Stimulated activated CD4-positive, alpha-beta T cell treated with anti-CD3 and anti-CD28 coated beads, TNF-alpha, amount 100 ng/mL, for 48 hours (primary cell): ENCODE measurements around the gene MALT1.
"Not testable (repeated sequence)": the region's sequence is repeated elsewhere in the genome, so short reads cannot be mapped to it uniquely, and the experiment has no call there.

ENCODE experiments used
- DNase-seq, 3 donors: peaks; one replicate each; pipeline ENCODE4 v3.0.0-alpha.2; 2020; ENCODE audit warnings: low read depth in 3 of 3

The MALT1 gene

DNA sequence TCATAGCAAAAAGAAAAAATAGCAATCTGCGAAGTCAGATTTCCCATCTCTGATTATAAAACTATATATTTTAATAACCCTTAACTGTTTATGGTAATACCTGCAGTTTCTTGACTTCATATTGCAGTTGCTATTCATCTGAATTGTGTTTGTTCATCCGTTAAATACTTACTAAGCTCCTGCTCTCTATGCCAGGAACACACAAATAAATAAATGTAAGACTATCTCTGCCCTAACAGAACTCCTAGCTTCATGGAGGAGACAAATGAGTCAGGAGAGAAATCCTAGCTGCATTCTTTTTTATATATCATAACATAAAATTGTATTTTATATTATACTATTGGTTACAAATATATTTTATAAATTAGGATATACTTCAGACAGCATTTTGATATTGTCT lies 61.2 kb downstream of the MALT1 start:
- no peak for DNase-seq

DNA sequence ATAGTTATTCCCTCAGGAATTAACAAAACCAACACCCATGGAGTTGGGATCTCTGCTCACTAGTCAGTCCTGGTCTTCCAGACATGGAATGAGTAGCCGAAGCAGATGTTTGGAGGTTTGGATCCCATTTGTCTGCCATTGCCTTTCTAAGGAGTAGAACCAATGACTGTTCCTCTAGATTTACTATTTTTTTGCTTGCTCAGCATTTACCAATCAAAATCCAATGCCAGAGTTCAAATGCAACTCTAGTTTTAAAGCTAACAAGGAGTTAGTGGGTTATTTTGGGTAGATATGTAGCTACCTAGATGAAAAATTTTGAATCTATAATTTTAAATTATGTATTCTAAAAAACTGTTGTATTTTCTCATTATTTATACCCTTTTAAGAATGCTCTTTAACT lies 62.6 kb downstream of the MALT1 start:
- no peak for DNase-seq

DNA sequence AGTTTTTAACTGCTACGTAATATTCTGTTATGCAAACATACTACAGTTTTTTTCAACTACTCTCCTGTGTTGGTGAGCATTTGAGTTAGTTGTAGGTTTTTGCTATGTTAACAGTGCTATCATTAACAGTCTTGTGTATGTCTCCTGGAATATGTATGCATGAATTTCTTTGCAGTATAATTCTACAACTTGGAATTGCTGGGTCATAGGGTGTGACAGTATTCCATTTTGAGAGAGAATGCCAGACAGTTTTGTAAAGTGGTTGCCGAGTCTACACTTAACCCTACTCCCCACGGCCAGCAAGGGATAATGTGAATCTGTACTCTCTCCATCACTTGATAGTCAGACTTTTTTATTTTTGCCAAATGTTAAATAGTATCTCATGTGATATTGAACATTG lies 67.1 kb downstream of the MALT1 start:
- no peak for DNase-seq

DNA sequence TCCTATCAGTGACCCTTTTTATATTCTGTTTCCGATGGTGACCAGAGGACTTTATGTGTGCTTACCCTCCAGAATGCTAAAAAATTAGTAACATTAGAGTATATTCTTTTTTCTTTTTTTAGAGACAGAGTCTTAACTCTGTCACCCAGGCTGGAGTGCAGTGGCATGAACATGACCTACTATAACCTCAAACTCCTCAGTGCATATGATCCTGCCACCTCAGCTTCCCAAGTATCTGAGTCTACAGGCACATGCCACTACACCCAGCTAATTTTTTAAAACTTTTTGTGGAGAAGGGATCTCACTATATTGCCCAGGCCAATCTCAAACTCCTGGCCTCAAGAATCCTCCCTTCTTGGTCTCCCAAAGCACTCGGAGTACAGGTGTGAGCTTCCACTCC lies 74.6 kb downstream of the MALT1 start:
- DNase-seq: no peak

DNA sequence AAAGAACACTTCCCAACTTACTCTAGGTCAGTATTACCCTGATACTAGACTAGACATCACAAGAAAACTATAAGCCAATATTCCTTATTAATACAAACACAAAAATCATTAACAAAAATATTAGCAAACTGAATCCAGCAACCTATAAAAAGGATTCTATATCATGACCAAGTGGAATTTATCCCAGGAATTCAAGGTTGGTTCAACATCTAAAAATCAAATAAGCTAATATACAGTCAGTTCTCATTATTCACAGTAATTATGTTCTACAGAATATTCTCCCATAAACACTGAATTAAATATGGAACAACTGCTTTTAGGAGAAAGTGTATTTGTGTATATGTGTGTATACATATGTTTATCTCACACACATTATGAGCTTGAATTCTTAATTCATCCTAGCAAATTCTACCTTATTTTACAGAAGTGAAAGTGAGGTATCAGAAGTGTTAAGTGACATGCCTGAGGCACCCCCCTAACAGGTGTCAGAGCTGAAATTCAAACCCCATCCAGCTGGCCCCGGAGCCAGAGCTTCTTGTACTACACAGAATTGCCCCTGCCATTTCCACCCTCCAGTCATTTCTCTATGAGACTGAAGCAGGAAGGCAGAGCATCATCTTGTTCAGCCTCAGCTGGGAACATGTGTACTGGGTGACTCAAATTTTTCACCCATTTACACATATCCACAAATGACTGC lies 77.8 kb downstream of the MALT1 start:
- DNase-seq: no peak

DNA sequence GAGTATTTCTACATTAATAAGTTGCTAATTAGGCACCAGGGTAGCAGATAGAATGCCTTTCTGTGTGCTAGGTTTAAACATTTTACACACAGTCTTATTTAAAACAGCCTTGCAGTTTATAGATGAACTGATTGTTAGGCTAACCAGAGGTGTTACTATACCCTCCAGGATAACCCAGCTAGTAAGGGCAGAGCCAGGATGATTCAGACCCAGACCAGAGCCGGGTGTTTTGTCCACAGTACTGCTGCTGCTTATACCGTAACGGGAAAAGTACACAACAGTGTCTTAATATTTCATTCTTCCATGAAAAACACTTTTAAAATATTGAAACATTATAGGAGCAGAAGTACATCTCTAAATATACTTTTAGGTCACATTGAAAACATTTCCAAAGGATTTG lies 82.7 kb downstream of the MALT1 start:
- DNase-seq: no peak

DNA sequence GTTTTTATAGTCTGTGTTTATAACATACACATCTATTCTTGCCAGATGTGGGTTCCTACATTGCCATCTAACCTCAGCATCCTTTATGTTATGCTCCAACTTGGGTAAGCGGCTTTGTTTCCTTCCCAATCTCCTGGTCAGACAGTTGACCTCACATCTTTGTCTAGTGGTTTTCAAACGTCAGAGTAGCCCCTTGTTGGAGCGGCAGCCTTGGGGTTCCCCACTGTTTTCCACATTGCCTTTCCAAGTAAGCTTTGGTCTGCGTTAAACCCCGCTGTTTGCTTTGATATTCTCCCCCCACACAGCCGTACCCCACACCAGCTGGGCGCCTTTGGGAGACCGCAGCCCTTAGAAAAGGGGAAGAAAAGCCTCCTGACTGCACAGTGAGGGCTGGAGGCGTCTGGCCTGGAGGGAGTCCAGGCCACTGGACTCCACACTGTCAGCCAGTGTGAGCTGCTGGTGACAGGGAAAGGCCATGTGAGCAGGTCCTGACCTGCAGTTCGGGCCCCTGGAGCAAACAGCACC lies 83.3 kb downstream of the MALT1 start:
- DNase-seq: no peak

DNA sequence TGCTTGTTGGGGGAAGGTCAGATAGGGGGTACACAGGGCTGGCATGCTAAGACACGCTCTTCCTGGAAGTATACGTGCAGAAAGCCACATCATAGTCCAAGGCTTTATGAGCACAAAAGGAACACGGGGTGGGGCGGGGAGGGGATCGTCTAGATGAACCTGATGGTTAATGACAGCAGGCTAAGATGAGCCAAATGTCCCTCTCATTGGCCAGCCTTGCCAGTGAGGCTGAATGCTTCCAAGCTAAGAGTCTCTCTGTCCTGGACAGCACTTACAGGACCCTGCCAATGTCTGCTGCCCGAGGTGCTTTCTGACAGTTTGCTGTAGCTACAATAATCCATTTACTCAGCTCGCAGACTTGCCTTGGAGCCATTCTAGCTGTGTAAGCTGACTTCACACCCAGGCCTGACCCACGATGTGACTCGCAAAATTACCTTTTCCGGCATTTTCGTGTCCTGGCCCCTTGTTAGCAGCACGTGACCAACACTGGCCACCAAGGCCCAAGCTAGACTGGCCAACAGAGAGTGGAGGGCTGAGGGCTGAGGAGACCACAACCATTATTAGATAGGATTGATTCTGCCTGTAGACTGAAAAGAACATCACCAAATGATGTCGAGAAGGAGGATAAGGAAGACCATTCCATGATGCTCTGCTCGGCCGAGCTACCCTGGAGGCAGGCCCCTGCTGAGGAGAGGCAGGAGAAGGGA lies 84.2 kb downstream of the MALT1 start:
- no peak for DNase-seq

DNA sequence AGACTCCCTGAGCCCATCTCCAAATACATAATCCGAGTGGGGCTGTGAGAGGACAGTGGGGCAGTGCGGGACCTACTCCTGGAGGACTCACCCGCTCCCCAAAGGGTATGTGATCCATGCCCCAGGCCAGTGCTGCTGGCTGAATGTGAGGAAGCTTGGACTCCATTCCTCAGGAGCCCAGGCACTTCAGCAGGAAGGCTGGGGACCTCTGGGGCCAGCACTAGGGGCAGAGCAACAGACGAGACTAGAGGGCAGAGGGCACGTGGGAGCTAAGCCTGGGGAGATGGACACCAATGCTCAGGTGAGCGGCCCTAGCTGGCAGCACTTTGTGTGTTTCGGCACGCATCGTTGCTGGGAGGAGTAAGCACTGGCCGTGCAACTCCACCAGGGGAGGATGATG lies 84.9 kb downstream of the MALT1 start:
- DNase-seq: no peak

DNA sequence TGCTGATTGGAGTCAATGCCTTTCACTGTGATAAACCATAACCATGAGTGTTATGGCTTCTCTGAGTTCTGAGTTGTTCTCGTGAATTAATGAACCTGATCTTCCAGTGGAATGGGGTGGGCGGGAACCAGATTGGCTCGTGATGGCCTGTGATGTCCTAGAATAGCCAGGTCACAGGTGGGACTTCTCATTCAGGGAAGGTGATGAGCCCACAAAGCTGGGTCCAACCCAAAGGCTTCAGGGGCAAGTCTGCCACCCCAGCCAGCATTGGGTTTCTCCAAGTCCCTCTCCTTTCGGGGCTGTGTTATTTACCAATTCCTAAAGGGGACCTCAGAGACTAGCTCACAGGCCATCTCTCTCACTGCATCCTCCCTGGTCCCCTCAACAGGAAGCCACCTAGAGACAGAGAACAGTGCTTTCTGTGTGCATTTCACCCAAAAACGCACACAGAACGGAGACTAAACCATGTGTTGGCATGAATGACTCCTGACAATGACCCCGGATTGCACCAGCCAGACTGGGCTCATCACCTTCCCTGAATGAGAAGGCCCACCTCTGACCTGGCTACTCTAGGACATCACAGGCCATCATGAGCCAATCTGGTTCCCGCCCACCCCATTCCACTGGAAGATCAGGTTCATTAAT lies 85.5 kb downstream of the MALT1 start:
- DNase-seq: no peak

DNA sequence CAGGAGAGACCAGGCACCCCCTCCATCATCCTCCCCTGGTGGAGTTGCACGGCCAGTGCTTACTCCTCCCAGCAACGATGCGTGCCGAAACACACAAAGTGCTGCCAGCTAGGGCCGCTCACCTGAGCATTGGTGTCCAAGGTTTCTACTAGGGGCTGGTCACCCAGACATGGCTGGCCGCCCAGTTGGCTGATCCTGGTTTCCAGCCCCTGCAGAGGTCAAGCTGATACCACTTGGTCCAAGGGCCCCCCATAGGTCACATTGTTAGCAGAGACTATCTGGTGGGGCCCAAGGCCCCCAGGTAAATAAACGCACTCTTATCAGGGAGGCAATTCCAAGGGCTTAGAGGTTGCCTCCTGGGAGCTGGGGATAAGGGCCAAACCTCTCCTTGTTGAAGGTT lies 86.1 kb downstream of the MALT1 start:
- DNase-seq: not testable (repeated sequence)

DNA sequence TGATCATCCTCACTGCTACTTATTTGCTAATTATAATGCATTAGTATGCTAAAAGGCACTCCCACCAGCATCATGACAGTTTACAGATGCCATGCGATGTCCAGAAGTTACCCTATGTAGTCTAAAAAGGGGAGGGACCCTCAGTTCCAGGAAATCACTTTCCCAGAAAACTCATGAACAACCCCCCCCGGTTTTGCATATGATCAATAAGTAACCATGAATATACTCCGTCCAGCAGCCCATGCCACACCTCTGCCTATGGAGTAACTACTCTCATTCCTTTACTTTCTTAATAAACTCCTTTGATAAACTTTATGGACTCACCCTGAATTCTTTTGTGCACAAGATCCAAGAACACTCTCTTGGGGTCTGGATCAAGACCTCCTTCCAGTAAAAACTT lies 86.8 kb downstream of the MALT1 start:
- no peak for DNase-seq

DNA sequence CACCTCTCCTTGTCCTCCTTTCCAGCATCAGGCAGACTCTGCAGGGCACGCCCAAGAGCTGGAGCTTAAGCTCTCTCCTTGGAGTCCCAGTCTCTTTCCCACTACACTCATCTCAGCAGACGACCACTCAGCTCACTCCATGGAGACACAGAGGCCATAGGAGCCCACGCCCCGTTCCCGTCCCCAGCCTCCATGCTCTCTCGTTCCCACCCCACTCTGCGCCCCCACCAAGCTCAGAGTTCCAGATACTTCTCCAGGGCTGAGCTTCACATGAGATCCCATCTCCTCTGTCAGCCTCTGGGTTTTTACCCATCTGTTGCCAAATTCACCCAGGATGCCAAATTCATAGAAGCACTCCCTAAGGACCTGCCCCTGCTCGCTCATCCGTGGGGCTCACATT lies 87.3 kb downstream of the MALT1 start:
- no peak for DNase-seq

DNA sequence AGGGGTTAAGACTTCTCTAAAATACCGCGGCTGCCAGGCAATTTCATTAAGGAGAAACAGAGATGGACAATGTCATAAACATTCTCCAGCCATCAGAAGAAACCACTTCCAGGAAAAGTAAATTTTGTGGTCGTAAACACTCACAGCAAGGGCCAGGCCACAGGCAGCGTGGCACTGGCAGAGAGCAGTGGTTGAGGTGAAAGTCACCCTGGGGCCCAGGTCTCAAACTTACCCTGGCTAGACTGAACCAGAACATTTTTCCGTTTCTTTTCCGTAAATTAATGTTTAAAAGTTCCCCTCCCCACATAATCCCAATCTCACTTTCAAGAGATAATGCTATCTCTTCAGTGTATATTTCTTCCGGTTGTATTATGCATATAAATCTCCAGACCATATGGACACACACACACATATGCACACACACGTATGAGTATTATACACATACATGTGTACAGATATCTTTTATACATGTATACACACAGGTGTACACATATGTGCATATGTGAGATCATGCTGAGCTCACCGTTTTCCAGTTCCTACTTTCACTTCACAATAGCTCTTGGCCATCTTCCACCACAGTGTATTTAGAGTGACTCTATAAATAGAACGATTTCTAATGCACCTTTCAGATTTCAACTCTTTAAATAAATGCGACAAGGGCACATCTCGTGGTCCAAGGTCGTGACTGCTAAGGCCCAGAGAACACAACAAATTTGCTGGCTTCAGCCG lies 90.1 kb downstream of the MALT1 start:
- no peak for DNase-seq

DNA sequence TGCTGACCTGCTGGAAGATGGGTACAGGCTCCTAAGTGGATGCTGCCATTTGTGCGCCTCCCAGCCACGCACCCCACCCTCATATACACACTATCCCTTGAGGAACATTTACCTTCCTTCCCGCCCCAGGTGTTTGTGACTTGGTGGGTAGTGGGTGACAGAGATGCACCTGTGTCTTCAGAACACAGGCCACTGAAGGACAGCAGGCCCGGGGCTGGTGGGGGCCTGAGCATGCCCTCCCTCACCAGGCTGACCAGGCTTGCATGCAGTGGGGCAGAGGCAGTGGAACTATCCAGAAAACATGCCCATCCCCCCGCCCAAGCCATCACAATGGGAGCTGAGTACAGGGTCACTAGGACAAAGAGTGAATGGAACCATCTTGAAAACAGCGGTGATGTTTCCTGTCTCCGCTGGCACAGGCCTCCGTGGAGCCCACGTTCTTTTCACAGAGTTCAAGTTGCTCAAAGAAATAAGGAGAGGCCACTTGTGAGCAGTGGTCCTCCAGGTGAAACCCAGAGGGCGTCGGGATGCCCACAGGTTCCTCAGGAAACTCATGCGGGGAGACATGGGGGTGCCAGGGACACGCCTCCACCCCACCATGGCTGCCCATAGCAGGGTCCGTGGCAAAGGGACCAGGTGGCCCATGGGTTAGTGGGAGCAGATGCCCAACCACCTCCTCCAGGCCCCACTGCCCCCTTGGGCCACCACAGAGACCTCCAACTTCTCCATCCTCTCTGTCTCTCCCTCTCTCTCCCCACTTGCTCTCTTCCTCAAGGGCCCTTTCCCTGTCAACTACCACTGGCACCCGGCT lies 90.9 kb downstream of the MALT1 start:
- DNase-seq: no peak

DNA sequence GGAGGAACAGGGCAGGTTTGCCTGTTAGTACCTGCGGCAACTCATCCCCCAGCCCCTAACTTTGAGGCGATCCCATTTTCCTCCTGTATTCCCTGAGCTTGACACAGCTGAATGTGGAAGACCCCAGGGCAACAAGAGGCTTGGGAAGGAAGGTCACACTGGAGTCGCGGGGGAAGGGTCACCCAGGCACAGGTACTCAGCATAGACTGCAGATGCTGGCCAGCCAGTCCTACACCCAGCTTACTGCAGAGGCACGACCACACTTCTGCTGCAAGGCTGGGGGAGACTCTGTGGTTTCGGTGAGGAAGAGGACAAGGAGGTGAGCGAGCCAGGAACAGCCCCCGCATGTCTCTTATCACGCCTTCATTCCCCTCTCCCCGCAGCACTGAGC lies 91.5 kb downstream of the MALT1 start:
- DNase-seq: no peak

DNA sequence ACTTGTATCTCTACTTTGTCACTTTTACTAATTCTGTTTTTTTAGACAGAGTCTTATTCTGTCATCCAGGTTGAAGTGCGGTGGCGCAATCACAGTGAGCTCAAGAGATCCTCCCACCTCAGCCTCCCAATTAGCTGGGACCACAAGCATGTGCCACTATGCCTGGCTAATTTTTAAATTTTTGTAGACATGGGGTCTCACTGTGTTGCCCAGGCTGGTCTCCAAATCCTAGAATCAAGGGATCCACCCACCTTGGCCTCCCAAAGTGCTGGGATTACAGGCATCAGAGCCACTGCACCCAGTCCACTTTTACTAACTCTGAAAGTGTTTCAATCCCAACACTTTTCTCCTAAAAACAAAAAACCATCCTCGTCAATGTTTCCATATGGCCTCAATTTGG lies 94.9 kb downstream of the MALT1 start:
- no peak for DNase-seq

DNA sequence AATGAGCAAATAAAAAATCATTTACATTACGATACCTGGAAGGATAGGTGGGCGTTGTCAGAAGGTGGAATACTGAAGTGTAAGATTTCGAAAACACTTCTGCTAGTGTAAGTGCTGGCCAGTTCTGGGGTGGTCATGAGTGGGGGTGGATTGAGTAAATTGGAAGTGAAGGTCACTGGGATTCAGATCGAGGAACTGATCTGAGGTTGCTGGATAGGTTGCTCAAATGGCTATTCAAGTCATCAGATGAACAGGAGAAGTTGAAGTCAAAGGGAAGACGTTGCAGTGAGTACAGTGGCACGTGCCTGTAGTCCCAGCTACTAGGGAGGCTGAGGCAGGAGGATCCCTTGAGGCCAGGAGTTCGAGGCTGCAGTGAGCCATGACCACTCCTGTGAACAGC lies 95.7 kb downstream of the MALT1 start:
- no peak for DNase-seq

DNA sequence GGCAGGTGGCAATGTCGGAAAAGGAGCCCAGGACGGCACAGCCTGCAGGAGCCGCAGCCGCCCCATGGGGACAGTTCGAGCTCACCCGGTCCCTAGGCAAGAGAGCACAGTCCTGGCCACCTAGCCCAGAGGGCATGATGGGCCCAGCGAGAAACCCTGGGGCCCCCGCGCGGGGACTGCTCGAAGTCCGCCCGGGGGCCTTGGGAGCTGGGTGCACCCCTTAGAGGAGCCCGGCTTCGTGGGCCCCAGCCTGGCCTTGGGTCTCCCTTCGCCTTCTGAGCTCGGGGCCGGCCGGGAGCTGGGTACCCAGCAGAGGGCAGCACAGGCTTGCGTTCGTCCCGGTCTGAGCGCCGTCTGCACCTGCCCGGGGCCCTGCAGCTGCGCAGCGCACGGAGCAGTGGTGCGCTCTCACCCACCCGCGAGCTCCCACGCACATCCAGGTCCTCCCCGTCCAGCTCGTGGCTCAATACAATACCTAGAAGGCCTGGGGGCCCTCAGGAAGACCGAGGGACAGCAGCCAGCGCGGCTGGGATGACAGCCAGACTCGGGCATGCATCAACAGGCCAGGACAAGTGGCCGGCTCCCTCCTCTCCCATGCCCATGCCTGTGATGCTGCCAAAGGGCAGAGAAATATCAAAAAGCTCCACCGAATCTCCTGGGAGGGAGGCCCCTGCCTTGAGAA lies 97.2 kb downstream of the MALT1 start:
- peak; percentile 52 to 64 (median 57) for DNase-seq

DNA sequence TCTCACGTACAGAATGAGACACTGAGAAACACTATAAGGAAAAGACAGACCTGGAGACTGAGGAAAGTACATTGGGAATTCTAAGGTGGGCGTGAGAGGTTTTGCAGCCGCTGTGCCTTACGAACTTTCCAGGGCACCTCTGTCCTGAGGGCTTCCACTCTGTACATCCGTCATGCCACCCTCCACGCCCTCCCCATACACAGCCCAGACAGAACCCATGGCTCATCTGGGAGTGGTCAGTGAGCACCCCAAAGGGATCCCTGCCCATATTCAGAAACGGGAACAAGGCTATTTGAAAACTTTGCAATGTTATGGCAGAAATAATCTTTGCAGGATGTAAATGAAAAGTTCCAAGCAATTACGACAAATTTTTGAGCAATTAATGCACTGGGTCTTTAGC lies 98.1 kb downstream of the MALT1 start:
- no peak for DNase-seq

DNA sequence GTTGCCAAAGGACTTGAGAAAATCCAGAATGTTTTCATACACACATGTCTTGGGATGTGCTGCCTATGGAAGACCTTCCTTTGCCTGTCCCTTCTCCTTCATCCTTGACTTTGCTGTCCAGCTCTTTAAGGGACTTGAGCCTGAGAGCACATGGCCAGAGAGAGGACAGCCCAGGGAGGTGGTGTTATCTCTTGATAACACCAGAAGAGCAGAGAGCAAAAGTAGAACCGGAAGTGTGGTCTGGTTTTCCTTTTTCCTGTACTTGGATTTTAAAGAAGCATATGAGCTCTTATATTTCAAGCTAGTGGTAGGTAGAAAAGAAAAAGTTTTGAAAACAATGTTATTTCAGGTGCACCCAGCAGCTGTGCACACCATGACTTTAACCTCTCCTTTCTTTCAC lies 99.3 kb downstream of the MALT1 start:
- no peak for DNase-seq
